ENCODE results near the gene HOXB7.

HOXB7 gene

GRCh38 chr17:48579471-48579759 lies 31.4 kb downstream of the HOXB7 start:
- no peak for DNase-seq (ENCODE audit: low spot score)

DNA sequence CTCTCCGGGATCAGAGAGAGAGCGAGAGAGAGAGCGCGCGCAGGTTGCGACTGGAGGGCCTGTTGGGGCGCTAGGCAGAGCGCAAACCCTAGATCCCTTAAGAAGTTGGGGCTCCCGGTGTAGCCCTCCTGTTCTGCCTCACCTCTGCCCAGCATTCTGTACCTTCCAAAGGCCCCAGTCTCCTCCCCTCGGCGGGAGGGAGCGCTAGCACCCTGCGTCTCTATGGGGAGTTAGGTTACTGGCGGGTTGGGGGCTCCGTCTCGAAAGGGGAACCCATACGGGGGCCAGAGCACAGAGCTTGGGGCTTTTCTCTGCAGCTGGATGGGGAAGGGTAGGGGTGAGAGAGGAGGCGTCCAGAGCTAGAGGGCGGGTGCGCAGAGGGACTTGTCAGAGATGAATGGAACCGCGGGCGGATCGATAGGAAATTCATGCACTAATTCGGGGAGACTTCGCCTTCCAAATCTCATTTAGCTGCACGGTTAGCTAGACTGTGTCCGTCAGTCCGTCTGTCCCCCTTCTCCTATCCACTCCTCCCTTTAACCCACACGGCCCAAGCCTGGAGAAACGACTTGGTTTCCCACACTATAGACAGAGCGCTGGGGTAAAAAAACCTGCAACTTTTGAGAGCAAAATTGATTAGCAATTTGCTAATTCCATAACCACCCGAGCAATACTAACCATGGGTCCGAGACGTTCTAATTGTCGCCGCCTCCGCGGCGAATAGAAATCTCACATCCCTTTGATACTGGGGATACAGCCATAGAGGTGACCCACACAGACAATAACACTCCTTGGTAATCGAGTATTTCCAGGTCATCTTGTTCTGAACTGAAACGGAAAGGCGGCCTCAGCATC lies 32.0 kb downstream of the HOXB7 start:
- DNase-seq (ENCODE audit: low spot score), result no peak

- no peak for DNase-seq (ENCODE audit: low spot score)
Measured at GRCh38 chr17:48577946-48578615, 32.7 kb downstream of the HOXB7 start, which contains the start of gene HOXB4. HOXB4 (minus strand) TSS chr17:48578350; CDS start chr17:48578319, 31 bp downstream.

DNA sequence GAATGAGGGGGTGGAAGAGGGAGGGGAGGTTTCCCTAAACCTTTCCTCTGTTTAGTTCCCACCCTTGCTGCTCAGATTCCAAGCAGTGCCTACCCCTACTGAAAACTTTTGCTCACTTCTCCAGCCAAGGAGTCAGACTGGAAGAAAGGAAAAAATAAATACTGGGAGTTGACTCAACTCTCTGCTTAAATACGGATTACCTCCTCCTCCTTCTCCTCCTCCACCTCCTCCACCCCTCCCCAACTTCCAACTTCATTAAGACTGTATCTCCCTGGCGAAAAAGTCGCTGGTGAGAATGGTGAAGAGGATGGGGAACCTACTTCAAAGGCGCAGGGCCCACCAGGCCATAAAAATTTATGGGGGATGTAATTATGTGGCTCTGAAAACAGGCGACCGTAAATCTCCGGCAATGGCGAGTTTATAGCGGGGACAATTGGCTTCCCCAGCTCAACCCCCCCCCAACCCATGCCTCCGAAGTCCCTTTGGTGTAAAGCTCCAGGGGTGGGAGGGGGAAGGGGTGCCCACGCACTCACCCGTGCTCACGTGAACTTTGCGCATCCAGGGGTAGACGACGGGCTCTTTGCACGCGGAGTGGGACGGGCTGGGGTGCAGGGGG lies 33.4 kb downstream of the HOXB7 start:
- DNase-seq (ENCODE audit: low spot score), result peak; percentile 52

DNA sequence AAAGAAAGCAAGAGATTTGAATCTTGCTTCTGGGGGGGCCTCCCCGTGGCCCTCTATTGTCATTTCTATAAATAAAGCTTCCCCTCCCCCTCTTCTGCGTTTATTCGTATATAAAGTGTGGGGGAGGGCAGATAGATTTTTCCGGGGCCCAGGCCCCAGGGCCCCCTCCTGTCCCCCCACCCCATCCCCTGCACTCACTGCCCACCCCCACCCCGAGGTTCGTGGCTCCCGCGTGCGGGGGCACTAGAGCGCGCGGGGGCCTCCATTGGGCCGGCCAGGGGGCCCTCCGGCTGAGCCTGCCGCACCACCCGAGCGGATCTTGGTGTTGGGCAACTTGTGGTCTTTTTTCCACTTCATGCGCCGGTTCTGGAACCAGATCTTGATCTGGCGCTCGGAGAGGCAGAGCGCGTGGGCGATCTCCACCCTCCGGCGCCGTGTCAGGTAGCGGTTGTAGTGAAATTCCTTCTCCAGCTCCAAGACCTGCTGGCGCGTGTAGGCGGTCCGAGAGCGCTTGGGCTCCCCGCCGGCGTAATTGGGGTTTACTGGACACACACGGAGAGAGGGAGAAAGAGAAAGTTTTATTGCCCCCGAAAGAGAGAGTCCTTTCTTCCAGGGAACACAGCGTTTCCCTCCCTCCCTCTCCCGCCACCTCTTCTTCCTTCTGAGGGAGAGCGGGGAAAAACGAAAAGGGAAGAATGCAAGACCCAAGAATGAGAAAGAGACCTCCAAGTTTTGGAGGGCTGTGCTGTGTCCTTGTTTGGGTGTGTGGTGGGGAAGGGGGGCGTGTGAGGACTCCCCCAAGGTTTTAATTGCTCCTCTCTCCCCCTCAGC lies 34.1 kb downstream of the HOXB7 start:
- no peak for DNase-seq (ENCODE audit: low spot score)

GRCh38 chr17:48575673-48576478 lies 34.9 kb downstream of the HOXB7 start:
- no peak for DNase-seq (ENCODE audit: low spot score)

- no peak for DNase-seq (ENCODE audit: low spot score)
Measured at GRCh38 chr17:48575066-48575582, 35.7 kb downstream of the HOXB7 start.

GRCh38 chr17:48574505-48575065 lies 36.2 kb downstream of the HOXB7 start:
- DNase-seq (ENCODE audit: low spot score), result no peak

DNA sequence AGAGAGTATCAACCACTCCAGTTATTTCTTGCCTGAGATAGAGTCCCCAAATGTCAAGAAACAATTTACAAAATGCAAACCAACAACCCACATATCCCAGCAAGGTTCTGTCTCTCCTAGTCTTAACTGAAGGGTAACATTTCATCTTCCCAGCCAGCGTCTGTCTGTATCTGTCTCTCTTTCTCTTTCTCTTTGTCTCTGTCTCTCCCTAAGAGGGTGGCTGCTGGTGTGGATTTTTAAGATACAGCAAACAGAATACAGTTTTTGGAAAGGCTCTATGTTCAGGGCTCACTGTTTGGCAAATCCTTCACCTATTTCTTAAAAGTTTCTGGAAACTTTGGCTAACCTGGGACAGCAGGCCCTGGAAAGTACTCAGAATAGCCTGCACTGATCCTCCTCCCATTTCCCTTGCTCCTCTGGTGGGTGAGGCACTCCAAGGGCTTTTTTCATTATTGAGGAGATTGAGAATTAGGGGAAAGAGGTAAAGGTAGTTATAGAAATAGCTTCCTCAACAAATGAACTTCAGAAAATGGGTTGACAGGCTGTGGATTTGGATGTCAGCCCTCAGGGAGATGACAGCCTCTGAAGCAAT lies 38.9 kb downstream of the HOXB7 start:
- no peak for DNase-seq (ENCODE audit: low spot score)

DNA sequence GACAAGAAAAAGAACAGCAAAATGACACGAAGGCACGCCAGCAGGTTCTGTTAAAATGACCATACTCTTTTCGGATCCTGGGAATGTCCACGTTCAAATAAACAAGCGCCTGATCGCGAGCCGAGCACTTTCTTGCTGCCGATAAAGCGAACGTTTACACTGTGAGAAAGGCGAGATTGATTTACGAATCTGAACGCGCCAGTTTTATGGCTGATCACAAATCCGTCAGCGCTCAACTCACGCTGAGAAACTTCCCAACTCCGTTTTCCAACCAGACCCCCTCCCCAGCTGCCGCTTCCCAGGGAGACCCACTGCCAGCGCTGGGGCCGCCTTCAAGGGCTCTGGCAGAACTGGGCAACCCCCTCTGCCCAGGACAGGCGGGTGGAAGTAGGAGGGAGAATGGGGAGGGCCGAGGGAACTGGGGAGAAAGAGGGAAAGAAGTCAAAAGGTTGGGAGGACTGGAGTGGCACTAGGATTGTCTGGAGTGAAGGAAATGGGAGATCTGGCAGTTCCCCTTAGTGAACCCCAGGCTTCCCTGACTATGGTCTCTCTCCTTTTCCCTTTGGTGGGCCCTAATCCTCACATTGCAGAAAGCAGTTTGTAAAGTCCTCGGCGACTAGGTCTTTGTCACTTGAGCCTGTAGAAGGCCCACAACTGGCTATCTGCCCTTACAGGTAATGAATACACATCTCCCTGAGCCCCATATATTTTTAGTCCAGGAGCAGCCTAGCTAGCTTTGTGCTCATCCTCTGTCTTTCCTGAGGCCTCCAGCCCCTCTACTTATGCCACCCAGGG lies 39.6 kb downstream of the HOXB7 start:
- DNase-seq (ENCODE audit: low spot score), result no peak

DNA sequence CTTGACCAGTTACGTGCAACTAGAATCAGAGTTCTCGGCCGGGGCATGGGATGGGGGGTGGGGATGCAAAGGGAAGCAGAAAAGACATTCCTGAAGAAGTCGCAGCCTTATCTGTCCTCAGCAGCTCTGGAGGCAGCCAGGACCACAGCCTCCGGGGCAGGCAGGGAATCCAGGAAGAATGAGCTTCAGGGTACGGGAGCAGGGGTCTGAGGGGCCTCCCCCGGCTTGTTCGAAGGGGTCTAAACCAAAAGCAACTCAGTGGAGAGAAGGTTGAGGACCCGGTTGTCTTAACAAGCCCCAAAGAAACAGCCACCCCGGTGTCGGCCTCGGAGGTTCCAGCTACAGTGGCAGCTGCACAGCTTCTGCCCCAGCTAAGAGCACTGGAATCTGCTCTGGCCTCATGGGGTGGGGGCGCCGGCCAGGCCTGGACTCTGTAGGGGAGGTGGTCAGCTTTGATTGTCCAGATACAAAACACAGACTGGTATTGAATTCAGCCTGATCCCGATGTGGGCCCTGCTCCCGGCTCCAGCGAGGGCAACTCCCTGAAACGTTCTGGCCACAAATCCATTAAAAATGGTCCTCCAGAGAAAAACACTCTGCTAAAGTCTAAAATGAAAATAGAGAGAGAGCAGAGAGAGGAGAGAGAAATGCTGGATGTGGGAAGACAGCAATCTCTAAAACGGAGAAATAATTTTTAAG lies 40.3 kb downstream of the HOXB7 start:
- no peak for DNase-seq (ENCODE audit: low spot score)

DNA sequence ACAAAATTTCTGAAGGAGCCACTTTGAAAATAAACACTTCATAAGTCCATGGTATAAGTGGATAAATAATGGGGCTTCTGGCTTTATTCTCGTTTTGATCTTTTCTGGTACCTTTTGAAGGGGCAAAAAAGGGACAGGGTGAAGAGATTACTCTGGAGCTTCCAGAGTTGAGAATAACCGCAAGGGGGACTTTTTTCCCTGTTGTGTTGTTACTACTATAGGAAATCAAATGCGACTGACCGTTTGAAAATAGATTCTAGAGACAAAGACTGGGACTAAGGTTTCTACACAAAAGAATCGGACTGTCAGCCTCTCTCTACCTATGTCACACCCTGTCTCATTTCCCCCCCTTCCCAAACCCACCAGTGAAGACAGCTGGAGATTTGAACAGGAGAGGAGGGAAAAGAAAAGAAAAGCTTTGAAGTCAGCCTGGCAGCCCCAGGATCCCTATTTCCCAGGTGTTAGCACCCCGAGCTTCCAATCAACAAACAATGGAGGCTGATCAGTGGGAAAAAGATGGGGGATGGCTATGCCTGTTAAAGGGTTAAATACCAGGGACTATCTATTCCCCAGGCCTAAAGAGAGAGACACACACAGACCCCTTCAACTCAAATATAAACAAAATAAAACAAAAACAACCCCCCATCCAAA lies 41.0 kb downstream of the HOXB7 start:
- DNase-seq (ENCODE audit: low spot score), result no peak

DNA sequence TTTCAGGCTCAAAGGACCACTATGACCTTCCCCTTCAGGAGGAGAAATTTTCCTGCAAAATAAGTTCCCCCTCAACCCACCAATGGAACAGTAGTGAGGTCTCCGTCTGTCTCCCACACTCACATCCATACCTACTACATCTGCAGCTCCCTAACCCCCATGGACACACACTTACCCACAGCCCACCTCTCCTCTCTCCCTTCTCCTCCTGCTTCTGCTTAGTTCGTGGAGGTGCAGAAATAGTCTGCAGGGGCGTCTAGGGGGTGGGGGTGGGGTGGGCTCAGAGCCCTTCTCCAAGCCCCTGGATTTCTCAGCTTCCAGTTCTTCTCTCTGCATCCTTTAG lies 41.6 kb downstream of the HOXB7 start:
- DNase-seq (ENCODE audit: low spot score), result no peak

DNA sequence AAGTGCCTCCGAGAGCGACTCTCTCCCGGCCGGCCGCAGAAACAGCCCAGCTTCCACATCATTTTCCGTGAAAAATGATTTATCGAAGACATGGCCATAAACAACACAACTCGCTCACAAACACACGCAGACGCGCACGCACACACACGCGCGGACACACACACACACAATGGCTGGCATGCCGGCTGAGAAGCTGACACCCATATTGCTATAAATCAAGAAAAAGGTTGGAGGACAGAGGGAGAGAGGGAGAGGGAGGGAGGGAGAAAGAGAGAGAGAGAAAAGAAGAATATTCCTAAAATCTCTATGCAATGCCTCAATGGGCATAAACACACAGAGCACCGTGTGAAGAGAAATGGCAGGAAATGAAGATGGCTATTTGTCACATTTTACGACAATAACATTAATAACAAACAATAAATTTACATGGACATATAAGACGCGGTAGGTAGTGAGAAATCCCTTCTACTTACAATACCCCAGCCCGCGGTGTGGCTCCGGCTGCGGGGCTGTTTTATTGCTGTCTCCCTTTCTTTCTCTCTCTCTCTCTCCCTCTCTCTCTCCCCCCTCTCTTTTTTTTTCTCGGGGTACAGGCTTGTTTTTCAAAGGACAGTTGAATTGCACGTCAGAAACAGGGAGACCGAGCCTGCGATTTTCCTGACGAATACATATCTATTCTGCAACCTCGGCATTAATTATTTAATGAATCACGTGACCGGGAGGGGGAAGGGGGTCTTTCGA lies 42.1 kb downstream of the HOXB7 start:
- no peak for DNase-seq (ENCODE audit: low spot score)

GRCh38 chr17:48567646-48568354 lies 43.0 kb downstream of the HOXB7 start:
- no peak for DNase-seq (ENCODE audit: low spot score)

DNA sequence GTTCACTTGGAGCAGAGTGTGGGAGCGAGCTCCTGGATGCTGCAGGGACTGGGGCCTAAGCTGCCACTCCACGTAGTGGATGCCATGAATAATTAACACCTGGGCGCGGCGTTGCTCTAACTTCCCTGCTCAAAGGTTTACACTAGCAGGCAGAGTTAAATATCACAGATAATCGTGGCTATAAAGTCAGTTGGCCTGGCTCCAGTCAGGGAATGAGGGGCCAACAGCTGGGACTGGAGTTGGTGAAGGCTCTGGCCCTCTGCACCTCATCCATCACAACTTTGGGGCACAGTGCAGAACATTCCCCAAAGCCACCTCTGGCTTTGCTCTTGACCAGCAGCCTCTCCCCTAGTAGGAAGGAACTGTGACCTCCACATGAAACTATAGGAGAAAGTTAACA lies 43.6 kb downstream of the HOXB7 start:
- no peak for DNase-seq (ENCODE audit: low spot score)

DNA sequence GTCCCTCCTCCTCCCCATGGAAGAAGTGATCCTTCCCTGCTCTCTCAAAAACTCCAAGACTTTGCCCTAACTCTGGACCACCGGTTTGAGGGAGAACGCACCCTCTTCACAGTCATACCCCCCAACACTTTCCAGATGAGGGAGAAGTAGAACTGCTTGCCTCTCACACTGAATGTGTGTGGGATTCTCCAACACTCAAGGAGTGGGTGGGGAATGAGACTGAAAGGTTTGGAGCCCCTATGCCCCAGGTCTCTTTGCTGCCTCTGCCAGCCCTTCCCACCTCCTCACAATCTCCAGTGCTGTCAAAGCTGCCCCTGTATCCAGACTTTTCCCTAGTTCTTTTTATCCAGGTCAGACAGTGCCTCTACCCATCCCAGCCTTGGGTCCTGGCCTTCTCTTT lies 44.1 kb downstream of the HOXB7 start:
- no peak for DNase-seq (ENCODE audit: low spot score)

All from LoVo (cell line).